Astrocyte (in vitro differentiated cells and primary cell): Measurements from ENCODE around the gene PGM5.

Experiments
- EZH2 ChIP-seq: IDR thresholded peaks from 2 replicates; pipeline ENCODE4 v1.6.1; 2012; ENCODE audit warnings: mild to moderate bottlenecking, low read length, inconsistent platforms; ENCODE audit not compliant: insufficient read depth
- TF ChIP-seq, protein P1 (sequence below): IDR thresholded peaks from 2 replicates; pipeline ENCODE4 v1.5.1; 2011; ENCODE audit warnings: low read depth, mild to moderate bottlenecking, inconsistent platforms, low read length, moderate library complexity; ENCODE audit not compliant: insufficient read depth

DNA sequence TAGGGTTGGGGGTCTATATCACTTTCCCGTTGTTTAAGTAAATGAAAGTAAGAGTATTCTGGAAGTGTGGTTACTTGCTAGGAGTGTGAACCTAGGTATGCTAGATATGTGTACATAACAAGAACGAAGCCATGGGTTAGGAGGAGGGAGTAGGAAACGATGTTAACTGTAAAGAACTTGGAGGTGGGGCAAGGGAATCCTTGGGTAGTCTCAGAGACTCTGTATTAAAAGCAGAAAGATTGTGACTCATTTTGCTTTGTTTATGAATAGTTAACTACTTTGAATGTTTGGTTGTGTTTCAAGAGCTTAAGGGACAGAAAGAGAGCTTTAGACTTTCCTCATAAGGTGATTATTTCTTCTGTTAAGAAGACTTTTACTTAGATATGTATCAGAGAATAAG is 124.4 kb downstream of the PGM5 start:
- TF ChIP-seq, protein P1, sequence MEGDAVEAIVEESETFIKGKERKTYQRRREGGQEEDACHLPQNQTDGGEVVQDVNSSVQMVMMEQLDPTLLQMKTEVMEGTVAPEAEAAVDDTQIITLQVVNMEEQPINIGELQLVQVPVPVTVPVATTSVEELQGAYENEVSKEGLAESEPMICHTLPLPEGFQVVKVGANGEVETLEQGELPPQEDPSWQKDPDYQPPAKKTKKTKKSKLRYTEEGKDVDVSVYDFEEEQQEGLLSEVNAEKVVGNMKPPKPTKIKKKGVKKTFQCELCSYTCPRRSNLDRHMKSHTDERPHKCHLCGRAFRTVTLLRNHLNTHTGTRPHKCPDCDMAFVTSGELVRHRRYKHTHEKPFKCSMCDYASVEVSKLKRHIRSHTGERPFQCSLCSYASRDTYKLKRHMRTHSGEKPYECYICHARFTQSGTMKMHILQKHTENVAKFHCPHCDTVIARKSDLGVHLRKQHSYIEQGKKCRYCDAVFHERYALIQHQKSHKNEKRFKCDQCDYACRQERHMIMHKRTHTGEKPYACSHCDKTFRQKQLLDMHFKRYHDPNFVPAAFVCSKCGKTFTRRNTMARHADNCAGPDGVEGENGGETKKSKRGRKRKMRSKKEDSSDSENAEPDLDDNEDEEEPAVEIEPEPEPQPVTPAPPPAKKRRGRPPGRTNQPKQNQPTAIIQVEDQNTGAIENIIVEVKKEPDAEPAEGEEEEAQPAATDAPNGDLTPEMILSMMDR, result no peak
- TF ChIP-seq EZH2, result no peak
